Right renal cortex interstitium (tissue), 3 donors: ENCODE results near the gene HOXD3. TPM values are rescaled to one million over a fixed set of nuclear protein-coding genes. Genes with fewer than 3 reads are reported as not detected.

ENCODE experiments used
- DNase-seq, 3 donors: peaks; one replicate each; pipeline ENCODE4 v3.0.0-alpha.2; 2013; ENCODE audit warnings: low read depth in 3 of 3, low spot score in 2 of 3
- polyA plus RNA-seq, 3 donors: library from polyadenylated mRNA; unstranded; fragments of 120-200 nt; gene quantifications; one replicate each; pipeline ENCODE4 v1.2.1, GENCODE V29; 2013; ENCODE audit not compliant: insufficient read length in 3 of 3

Gene HOXD3
- polyA plus RNA-seq: 10 to 100 TPM; 20.5 to 21.4 (median 21.2) TPM

DNA sequence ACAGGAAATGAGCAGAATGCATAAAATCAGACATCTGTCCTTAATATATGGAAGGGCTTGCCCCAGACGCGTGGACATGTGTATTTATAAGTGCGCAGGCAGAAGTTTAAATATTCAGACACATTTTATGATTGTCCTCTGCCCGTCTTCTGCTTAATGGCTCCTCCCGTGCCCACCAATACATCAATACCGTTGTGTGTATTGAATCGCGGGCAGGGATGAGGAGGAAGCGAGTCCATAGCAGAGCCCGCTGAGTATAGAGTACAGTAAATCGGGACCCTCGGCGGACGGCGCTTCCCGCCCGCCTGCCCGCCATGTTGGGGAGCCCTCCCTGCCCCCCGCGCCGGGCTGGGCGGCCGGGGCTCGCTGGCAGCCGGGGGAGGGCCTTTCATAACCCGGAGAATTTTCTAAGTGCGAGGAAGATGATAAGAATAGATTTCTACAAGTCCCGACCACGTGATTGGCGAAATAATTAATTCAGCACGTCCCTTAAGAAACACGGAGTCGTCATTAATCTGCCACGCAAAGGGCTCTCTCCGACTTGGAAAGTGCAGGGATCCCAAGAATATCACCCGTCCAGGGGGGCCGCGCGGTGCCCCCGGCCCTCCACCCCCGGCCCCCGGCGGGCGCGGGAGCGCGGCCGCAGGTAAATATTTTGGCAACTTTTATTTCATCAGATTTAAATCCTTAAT is at the start of gene HOXD3:
HOXD3 (plus strand) TSS at position 501 of the 692 bp plus-strand sequence. CDS start 11,808 bp downstream, outside the sequence.
- peak in 1 of 3 donors; percentile 40 for DNase-seq

DNA sequence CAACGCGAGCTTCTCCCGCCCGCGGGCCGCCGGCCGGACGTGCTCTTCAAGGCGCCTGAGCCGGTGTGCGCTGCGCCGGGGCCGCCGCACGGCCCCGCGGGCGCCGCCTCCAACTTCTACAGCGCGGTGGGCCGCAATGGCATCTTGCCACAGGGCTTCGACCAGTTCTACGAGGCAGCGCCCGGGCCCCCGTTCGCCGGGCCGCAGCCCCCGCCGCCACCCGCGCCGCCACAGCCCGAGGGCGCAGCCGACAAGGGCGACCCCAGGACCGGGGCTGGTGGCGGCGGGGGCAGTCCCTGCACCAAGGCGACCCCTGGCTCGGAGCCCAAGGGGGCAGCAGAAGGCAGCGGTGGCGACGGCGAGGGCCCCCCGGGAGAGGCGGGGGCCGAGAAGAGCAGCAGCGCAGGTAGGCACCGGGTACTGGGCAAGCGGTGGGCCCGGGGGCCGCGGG is 49.4 kb upstream of the HOXD3 start:
- no peak for DNase-seq

DNA sequence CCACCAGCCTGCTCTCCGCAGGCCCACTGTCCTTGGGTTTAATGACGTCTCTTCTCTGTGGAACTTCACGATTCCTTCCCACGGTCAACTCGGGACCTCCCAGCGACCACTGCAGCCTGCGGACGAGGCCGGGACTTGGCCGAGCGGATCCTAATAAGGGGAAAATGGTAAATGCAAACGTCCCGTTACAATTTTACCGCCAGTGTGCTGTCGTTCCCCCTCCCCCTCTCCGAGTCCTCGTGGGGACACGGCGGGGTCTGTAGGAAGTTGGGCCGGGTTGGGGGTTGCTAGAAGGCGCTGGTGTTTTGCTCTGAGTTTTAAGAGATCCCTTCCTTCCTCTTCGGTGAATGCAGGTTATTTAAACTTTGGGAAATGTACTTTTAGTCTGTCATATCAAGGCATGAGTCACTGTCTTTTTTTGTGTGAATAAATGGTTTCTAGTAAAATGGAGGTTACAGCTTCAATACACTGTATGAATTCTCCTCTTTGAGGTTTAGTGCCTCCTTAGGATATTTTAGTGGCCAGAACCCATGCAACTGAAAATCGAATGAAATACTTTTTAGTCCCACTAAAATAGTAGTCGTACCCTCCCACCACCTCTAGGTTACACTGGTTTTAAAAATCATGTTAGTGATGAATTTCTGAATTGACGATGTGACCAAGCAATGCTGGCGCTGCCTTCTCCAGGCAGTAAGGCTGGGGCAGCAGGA is 47.8 kb upstream of the HOXD3 start:
- no peak for DNase-seq

DNA sequence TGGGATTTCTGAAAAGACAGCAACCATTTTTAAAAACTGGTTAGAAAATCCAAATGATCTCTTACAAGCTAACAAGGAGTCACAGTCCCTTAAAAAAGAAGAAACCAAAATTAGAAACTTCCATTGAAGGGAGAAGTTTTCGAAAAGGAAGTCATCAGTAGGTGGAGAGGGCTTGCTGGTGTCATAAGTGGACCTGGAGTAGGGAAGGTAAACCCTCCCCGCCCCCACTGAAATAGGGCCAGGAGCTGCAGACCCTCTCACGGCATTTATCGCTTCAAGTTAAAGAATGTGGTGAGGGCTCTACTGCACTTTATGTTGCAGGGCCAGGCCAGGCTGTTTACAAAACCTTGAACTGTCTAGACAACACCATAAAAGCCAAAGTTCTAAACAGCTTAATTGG is 47.2 kb upstream of the HOXD3 start:
- DNase-seq: no peak

DNA sequence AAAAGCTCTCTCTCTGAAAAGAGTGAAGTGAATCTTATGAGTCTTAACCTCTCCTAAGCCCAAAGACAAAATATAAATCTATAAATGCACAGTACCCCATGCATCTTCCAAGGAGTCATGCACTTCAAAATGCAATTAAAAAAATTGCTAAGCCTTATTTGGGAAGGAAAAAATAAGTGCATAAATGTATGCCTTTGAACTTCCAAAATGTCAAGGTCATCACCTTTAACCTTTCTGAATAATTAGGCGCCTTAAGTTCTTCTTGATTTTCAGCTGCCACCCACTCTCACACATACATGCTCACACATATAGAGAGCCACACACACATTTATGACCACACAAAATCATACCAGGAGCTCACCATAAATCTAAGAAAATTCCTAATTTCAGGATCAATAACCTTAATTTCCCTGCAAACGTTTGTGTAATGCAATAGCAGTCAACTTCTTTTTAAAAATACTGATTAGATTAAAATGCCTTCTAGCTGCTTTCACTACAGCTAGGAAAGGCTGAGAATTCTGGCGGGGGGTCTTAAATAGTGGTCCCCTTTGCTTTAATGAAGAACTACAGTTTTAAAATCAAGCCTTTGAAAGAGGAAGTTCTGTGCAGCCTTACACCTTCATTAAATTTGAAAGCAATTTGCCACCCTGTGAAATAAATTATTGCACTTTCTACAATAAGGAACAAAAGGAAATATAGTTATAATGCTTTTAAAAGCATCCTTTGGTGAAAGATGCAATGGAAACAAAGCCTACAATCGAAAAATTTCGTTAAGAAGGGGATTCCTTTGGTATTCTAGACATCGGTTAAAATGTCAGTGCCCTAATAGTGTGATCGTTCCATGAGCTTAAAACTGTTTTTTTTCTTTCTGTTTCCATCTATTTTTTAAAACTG is 46.4 kb upstream of the HOXD3 start:
- DNase-seq: no peak

DNA sequence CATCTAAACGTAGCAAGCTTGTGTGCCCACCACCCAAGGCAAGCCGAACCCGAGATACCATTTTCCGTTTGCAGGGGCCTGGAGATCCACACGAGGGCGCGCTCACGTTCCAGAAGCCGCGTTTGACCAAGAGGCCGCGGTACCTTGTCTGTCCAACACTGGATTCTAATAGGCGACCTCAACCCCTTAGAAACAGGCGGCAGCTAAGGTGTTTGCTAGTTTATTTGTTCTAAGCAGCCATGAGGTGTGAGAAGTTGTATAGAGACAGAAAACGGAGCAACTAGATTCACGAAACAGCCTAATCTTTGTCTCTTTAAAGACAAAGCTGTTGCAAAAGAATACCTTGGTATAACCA is 45.8 kb upstream of the HOXD3 start:
- DNase-seq: no peak

DNA sequence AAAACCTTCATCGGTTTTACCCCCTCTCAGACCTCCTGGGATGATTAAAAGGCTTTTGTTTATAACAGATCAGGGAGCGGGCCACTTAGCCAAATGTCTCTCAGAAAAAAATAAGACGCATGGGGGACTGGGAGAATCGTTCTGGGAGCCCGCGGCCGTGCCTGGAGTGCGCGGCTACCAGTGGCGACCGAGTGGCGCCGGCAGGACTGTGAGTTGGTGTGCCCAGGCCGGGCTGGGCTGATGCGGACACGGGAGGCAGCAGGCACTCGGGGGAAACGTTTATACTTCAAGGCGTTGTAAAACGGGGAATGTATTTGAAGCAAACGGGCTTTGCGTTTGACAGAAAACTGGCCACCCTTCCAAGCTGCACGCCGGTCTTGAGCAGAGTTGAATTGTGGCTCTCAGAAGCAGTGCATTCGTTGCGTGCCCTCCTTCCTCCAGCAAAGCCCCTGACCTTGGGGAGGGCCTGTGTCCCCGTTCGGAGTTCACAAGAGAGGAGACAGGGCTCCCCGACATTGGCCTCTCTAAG is 45.2 kb upstream of the HOXD3 start:
- no peak for DNase-seq

DNA sequence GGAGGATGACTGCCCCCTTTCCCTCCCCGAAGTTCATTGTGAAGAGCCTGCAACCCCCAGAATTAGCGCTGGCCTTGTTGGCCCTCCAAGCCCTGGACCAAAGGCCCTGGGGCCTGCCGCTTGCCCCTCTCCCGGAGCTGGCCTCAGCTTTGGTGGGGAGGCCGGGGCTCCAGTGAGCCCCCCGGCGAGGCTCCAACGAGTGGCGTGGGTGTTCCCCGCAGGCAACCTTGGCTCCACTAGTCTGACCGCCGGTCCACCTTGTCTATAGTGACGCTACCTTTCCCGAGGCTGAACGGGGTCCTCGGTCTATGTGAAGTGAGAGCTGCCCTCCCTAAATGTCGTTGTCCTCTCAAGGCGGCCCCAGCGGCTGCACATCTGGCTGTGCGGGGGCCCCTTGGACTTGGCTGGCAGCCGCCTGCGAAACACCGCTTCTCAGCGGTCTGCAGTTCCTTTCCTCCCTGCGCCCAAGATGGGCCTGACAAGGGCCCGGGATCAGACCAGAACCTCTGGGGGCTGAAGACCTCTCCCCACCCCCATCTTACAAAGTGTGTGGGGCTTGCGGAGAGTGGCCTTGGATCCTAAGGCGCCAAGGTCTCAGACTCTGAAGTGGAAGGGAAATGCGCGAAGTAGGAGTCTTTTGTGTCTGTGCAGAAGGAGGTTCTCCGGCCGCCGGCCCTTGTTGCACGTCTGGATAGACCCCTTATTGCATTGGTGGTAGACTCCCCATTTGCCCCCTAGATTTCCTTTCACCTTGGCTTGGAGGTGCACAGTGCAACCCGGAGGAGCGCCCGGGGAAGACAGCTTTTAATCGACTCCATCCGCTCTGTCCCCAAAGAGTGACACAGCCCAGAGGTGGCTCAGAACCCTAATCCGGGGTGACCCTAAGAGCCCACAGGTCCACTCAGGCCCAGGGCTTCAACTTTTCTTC is 44.5 kb upstream of the HOXD3 start:
- DNase-seq: no peak

DNA sequence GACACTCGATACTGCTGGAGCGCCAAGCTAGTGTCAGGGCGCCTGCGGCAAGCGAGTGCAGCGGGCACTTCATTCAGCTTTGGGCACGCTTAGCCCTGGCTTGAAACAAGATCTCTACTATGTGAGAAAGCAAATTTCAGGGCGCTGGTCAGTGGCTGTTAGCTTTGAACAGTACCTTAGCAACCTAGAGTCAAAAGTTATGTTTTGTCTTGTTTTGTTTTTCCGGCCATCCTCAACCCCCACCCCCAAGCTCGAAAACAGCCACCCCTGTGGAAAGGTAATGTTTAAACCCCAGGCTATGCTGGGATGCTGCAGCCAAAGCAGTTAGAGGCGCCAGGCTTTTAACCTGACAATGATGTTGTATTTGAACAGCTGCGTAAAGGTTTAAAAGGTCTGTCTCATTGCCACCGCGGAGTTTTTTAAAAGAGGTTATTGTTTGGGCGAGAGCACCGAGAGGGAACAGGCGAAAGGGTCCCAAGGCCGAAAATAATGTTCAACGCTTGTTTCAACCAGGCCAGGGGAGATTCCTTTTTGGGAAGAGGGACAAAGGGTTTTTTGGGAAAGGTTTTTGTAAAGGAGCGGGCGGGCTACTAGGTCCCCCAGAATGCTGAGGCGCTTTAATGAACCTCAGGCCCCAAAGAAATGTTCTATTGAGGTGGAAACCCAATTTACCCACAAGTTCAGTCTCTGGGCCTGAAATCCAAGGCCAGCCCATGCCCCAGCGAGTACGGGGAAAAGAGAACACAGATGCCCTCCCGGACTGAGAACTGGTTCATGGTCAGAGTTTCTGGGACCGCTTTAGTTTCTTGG is 42.8 kb upstream of the HOXD3 start:
- no peak for DNase-seq

DNA sequence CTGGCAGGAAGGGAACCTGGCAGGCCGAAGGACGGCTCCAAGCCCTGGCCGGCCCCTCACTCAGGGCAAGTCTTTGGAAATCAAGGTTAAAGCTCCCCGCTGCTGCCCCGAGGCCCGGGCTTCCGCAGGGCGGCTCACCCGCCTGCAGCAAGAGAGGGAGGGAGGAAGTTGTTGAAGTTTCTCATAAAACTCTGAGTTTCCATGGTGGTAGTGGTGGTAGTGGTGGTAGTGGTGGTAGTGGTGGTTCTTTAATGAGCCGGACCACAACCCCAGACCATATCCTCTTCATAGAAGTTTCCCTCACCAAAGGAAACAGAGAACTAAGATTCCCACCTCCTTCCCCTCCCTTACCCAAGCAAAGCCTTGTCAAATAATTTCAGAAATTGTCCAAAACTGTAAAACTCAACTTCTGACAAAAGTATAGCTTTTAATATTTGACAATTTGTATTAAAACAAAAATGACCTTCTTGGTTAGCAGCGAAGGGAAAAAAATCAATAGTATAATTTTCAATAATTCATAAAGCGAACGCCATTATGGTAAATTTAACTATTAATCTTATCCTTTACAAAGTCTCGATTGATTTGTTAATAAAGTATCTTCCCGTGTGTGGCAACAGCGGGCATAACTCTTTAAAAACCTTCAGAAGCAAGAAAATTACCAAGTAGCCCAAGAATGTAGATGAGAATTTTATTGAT is 42.0 kb upstream of the HOXD3 start:
- no peak for DNase-seq

DNA sequence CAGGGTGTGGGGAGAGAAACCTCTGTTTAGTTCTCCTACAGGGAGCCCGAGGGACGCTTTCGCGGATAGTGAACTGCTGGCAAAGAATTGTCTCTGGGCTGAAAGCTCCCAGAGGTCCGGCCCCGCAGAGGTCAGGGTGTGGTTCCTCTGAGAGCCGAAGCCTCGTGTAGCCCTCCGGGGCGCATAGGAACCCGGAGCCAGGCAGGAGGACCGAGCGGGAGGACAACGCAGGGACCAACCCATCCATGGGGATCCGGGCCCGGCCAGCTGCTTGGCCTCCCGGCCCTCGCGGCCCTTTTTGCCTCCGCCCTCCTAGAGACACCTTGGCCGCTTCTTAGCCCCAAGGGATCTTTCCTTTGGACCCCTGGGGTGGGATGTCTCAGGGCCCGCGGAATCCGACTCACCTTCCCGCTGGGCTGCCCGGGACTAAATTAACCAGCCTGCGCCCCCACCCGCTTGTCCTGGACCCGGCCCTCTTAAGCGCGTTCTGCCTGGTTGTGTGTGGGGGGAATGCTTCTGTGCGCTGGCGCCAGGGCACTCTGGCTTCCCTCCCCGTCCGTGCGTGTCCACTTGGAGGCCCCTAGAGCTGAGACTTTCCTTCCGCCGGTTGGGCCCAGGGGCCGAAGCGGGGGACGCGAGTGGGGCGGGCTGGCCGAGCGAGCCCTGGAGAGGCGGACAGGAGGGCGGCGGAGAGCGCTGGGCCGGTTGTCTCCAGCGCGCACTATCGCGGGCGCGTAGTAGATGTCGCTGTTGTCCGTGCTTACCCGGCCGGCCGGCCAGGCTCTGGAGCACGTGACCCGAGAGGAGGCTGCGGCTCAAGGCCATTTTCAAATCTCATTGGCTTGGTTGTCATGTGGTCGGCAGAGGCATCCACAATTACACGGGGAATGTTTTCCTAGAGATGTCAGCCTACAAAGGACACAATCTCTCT is 41.0 kb upstream of the HOXD3 start, which contains the start of gene HOXD10:
HOXD10 (plus strand) TSS at position 896 of the 931 bp plus-strand sequence. CDS start 56 bp downstream, outside the sequence.
- DNase-seq: no peak

DNA sequence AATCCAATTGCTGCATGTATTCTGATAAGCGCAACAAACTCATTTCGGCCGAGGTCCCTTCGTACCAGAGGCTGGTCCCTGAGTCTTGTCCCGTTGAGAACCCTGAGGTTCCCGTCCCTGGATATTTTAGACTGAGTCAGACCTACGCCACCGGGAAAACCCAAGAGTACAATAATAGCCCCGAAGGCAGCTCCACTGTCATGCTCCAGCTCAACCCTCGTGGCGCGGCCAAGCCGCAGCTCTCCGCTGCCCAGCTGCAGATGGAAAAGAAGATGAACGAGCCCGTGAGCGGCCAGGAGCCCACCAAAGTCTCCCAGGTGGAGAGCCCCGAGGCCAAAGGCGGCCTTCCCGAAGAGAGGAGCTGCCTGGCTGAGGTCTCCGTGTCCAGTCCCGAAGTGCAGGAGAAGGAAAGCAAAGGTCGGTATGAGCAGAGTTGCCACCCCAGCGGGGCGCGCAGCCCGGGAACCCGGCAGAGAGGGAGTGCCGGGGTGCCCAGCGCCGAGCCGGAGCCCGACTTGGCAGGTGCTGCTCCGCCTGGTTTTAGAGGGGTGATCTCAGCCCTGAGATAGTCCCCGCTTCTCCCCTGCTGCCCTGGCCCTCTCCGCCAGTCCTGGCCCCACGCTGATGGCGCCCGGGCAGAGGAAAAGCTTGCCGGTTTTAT is 39.8 kb upstream of the HOXD3 start:
- no peak for DNase-seq

DNA sequence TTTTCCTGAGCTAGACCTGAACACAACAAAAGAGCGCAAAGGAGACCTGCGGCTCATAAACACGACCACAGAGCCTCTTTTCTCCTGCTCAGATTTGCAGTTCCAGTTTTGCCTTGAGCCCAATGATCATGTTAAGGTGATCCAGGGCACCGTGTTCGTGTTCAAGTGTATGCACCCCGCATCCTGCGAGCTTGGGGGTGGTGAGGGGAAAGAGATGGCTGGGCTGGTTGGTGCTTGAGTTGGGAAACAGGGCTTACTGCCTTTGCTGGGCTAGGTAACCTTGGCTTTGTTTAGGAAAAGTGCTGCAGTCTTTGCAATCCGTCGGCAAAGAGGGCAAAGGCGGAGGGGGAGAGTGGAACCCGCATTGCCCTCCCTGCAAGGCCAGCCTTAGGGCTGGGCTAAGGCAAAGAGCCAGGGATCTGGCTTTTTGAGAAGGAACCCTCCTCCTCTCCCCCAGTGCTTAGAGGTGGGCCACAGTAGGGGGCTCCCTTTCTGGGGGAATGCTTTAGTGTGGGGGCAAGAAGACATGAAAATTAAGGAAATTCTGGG is 39.2 kb upstream of the HOXD3 start:
- no peak for DNase-seq

DNA sequence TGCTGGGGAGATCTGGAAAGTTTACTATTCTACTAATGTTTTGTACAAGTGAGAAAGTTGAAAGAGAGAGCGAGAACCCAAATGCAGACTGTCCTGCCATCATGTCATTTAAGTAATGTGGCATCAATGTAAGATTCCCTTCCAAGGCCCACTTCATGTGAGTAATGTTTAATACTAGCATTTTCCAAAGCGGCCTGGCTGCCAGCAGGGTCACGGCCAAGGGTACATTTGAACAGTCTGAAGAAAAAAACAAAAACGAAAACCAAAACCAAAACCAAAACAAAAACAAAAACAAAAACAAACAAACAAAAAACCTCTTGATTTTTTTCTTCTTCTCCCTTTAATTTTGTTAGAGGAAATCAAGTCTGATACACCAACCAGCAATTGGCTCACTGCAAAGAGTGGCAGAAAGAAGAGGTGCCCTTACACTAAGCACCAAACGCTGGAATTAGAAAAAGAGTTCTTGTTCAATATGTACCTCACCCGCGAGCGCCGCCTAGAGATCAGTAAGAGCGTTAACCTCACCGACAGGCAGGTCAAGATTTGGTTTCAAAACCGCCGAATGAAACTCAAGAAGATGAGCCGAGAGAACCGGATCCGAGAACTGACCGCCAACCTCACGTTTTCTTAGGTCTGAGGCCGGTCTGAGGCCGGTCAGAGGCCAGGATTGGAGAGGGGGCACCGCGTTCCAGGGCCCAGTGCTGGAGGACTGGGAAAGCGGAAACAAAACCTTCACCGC is 38.3 kb upstream of the HOXD3 start:
- no peak for DNase-seq

DNA sequence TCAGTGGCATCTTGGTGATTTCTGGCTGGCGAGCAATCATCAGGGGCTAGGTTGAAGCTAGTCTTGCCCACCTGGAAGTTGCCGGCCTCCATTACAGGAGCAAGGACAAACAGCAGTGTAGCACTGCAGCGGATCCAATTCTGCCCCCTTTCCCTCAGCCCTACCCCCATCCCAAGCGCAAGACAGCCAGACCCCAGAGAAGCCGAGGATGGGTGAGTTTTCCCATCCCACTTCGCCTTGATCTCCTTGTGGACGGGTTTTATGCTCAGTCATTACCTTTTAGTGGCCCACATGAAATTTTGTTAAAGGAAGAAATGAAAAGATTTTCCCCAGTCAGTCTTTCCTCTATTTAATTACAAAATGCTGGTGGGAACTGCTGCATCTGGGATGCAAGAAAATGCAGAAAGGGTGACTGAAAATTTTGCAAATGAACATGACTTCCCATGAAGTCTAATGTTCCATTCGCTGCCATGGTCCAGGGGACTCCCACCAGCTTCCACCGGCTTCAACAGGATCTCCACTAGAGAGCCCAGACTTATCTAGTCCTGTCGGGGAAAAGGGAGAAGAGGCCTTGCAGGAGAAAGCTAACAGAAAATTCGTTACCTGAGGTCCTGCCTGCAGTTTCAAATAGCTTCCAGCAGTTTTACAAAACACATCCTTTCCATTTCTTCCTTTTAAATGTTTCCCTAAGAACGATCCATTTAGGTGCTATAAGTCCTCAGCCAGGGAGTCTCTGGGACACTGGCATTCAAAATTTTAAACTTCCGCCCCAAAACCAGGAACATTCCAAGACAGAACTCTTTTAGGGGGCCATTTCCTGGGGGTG is 36.5 kb upstream of the HOXD3 start:
- DNase-seq: no peak
